Measurements from ENCODE around the gene POU2AF2.

POU2AF2 gene

GRCh38 chr11:111300569-111300968 lies 55.0 kb downstream of the POU2AF2 start:
- H3K9me3 ChIP-seq (ENCODE audit: low read length) = no peaks in the 10 kb centered on the region
- no peak overlapping the region for H2AFZ ChIP-seq (ENCODE audit: low read depth, low read length)
- peaks cover 5% of the 10 kb centered on the region for H3K4me1 ChIP-seq (ENCODE audit: insufficient read depth, low read length)
- H3K27me3 ChIP-seq (ENCODE audit: insufficient read depth, low read length) = peaks cover 51% of the 10 kb centered on the region
- no peaks in the 10 kb centered on the region for H3K36me3 ChIP-seq (ENCODE audit: insufficient read depth, low read length)
- no peak overlapping the region for H3K4me3 ChIP-seq (ENCODE audit: low read length)

DNA sequence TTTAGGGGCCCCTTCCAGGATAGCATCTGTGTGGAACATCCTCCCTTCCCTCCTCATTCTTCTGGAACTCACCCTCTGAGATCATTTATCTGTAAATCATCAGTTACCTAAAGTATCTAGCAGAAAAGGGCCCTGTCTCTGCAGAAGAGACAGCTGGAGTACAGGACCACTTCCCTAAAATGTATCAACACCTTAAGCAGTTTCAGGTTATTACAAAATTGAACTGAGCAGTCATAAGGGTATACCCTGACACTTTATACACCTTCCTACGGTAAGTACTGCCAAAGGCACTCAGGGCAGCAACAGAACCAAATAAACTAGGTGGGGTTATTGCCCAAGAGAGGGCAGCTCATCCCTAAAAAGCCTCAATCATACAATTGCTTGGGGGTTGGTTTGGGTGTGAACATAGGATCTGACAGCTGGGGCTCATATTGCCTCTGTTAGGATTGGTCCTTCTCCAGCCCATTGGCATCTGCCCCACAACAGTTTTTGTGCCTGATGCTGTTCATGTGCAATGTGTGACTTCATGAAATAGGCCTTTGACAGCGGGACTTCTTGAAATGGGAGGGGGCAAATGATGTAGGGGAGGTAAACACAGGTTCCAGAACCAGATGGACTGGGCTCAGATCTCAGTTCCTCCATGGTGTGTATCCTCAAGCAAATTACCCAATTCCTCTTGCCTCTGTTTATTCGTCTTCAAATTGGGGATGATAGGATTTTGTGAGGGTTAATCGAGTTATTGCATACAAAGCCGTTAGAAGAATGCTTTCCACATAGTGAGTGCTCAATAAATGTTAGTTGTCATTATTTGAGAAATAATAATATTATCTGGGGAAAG lies 55.7 kb downstream of the POU2AF2 start:
- H3K9me3 ChIP-seq (ENCODE audit: low read length) = no peaks in the 10 kb centered on the region
- peaks cover 5% of the 10 kb centered on the region for H3K4me1 ChIP-seq (ENCODE audit: insufficient read depth, low read length)
- no peak overlapping the region for H2AFZ ChIP-seq (ENCODE audit: low read depth, low read length)
- H3K4me3 ChIP-seq (ENCODE audit: low read length) = no peak overlapping the region
- peaks cover 51% of the 10 kb centered on the region for H3K27me3 ChIP-seq (ENCODE audit: insufficient read depth, low read length)
- no peaks in the 10 kb centered on the region for H3K36me3 ChIP-seq (ENCODE audit: insufficient read depth, low read length)

GRCh38 chr11:111301842-111302118 lies 56.3 kb downstream of the POU2AF2 start:
- no peaks in the 10 kb centered on the region for H3K9me3 ChIP-seq (ENCODE audit: low read length)

DNA sequence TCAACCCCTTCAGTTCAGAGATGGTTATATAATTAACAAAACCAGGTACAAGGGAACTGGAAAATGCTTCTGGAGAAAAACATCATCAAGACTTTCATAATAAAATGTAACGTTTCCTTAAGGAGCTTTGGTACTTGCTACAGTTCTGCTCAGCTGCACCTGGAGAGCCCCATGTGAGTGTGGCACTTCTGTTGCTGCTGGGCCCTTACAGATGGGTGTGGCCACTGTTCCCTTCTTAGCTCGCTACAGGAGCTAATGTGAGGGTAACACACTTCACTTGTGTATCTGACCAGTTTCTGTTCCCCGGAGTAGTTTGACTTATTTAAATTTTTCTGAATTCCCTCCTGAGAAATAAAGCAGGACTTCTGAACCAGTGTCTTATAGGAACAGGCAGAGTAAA lies 56.8 kb downstream of the POU2AF2 start:
- peaks cover 48% of the 10 kb centered on the region for H3K27me3 ChIP-seq (ENCODE audit: insufficient read depth, low read length)
- no peak overlapping the region for H2AFZ ChIP-seq (ENCODE audit: low read depth, low read length)

More at GRCh38 chr11:111301842-111302118, 56.3 kb downstream of the POU2AF2 start:
- H3K4me1 ChIP-seq (ENCODE audit: insufficient read depth, low read length) = peaks cover 5% of the 10 kb centered on the region
- H3K4me3 ChIP-seq (ENCODE audit: low read length) = no peak overlapping the region
- H3K36me3 ChIP-seq (ENCODE audit: insufficient read depth, low read length) = no peaks in the 10 kb centered on the region
- H2AFZ ChIP-seq (ENCODE audit: low read depth, low read length) = no peak overlapping the region
- H3K27me3 ChIP-seq (ENCODE audit: insufficient read depth, low read length) = peaks cover 52% of the 10 kb centered on the region

GRCh38 chr11:111303461-111303860 lies 57.9 kb downstream of the POU2AF2 start:
- peaks cover 5% of the 10 kb centered on the region for H3K4me1 ChIP-seq (ENCODE audit: insufficient read depth, low read length)
- H3K9me3 ChIP-seq (ENCODE audit: low read length) = no peaks in the 10 kb centered on the region
- no peaks in the 10 kb centered on the region for H3K36me3 ChIP-seq (ENCODE audit: insufficient read depth, low read length)
- peaks cover 36% of the 10 kb centered on the region for H3K27me3 ChIP-seq (ENCODE audit: insufficient read depth, low read length)
- no peak overlapping the region for H3K4me3 ChIP-seq (ENCODE audit: low read length)
- H2AFZ ChIP-seq (ENCODE audit: low read depth, low read length) = no peak overlapping the region

More for the DNA sequence above, 56.8 kb downstream of the POU2AF2 start:
- H3K9me3 ChIP-seq (ENCODE audit: low read length) = no peaks in the 10 kb centered on the region
- H3K4me1 ChIP-seq (ENCODE audit: insufficient read depth, low read length) = peaks cover 5% of the 10 kb centered on the region
- H3K36me3 ChIP-seq (ENCODE audit: insufficient read depth, low read length) = no peaks in the 10 kb centered on the region
- no peak overlapping the region for H3K4me3 ChIP-seq (ENCODE audit: low read length)

DNA sequence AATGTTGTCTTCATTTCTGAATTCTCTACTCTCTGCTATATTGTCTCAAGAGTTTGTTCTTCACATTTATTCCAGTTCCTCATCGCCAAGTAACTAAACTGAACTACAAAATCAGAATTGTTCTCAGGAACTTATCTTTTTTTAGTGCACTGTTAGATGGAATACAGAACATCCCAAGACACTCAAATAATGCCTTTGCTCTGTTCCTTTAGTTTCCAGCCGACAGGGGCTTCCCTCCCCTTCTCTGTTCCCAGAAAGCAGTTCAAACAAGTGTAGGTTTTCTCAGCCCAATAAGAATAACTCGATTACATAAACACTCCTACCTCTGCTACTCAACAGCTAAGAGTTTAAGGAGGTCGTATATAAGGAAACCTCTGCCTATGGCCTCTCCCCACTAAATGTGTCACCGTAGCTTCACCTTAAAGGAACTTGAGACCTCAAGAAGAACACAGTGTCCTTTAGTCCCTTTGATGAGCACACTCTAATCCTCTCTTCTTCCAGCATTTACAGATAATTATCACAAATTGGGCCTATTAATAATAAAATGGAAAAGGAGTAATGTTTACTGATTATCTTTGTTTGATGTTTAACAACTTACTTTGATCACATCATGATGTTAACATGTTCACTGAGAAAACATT lies 59.8 kb downstream of the POU2AF2 start:
- H3K4me3 ChIP-seq (ENCODE audit: low read length) = no peak overlapping the region
- peaks cover 21% of the 10 kb centered on the region for H3K27me3 ChIP-seq (ENCODE audit: insufficient read depth, low read length)
- H3K36me3 ChIP-seq (ENCODE audit: insufficient read depth, low read length) = no peaks in the 10 kb centered on the region
- H2AFZ ChIP-seq (ENCODE audit: low read depth, low read length) = no peak overlapping the region
- no peaks in the 10 kb centered on the region for H3K4me1 ChIP-seq (ENCODE audit: insufficient read depth, low read length)
- H3K9me3 ChIP-seq (ENCODE audit: low read length) = no peaks in the 10 kb centered on the region

DNA sequence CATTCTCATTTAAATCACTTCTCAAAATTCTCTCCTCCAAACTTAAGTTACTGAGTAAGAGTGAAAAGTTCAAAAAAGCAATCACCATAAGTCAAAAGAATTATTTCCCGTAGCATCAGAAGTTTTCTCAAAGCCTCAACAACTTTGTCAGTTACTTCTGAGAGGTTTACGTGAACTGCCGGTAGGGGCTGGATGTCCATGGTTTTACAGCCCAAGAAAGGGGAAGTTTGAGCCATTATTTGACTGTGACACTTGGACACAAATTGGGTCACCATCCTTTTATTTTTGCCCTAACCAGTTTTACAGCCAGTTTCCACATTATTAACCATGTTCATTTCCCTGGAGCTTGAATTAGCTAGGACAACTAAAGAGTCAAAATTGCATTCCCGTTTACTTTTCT lies 60.4 kb downstream of the POU2AF2 start:
- Histone ChIP-seq H3K36me3 (ENCODE audit: insufficient read depth, low read length) (no peaks in the 10 kb centered on the region), H3K9me3 (ENCODE audit: low read length) (no peaks in the 10 kb centered on the region), H2AFZ (ENCODE audit: low read depth, low read length) (no peak overlapping the region), H3K4me1 (ENCODE audit: insufficient read depth, low read length) (no peaks in the 10 kb centered on the region), H3K27me3 (ENCODE audit: insufficient read depth, low read length) (peaks cover 15% of the 10 kb centered on the region), H3K4me3 (ENCODE audit: low read length) (no peak overlapping the region)

DNA sequence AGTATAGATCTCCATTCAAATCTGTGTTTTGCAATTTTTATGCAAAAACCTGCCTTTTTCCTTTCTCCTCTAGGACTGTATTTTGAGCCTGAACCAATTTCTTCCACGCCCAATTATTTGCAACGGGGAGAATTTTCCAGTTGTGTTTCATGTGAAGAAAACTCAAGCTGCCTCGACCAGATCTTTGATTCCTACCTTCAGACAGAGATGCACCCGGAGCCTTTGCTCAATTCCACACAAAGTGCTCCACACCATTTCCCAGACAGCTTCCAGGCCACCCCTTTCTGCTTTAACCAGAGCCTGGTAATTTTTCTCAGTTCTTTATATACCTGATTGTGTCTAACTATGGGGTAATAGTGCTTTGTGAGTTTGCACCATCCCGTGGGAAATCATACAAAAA lies 60.8 kb downstream of the POU2AF2 start:
- H3K4me1 ChIP-seq (ENCODE audit: insufficient read depth, low read length) = no peaks in the 10 kb centered on the region
- H3K9me3 ChIP-seq (ENCODE audit: low read length) = no peaks in the 10 kb centered on the region
- H3K36me3 ChIP-seq (ENCODE audit: insufficient read depth, low read length) = no peaks in the 10 kb centered on the region
- H3K4me3 ChIP-seq (ENCODE audit: low read length) = no peak overlapping the region
- H3K27me3 ChIP-seq (ENCODE audit: insufficient read depth, low read length) = peaks cover 10% of the 10 kb centered on the region
- H2AFZ ChIP-seq (ENCODE audit: low read depth, low read length) = no peak overlapping the region

- H3K4me1 ChIP-seq (ENCODE audit: insufficient read depth, low read length) = no peaks in the 10 kb centered on the region
- peaks cover 8% of the 10 kb centered on the region for H3K27me3 ChIP-seq (ENCODE audit: insufficient read depth, low read length)
- no peak overlapping the region for H2AFZ ChIP-seq (ENCODE audit: low read depth, low read length)
- H3K36me3 ChIP-seq (ENCODE audit: insufficient read depth, low read length) = no peaks in the 10 kb centered on the region
- no peak overlapping the region for H3K4me3 ChIP-seq (ENCODE audit: low read length)
- H3K9me3 ChIP-seq (ENCODE audit: low read length) = no peaks in the 10 kb centered on the region
These were observed 62.1 kb downstream of the POU2AF2 start for GRCh38 chr11:111307472-111308108.

- Histone ChIP-seq H3K4me3 (ENCODE audit: low read length) (no peak overlapping the region), H2AFZ (ENCODE audit: low read depth, low read length) (no peak overlapping the region), H3K27me3 (ENCODE audit: insufficient read depth, low read length) (peaks cover 8% of the 10 kb centered on the region), H3K36me3 (ENCODE audit: insufficient read depth, low read length) (no peaks in the 10 kb centered on the region), H3K9me3 (ENCODE audit: low read length) (no peaks in the 10 kb centered on the region), H3K4me1 (ENCODE audit: insufficient read depth, low read length) (no peaks in the 10 kb centered on the region)
These were observed 62.6 kb downstream of the POU2AF2 start for GRCh38 chr11:111308140-111308539.

- Histone ChIP-seq H3K4me3 (ENCODE audit: low read length) (no peak overlapping the region), H3K4me1 (ENCODE audit: insufficient read depth, low read length) (no peaks in the 10 kb centered on the region), H3K27me3 (ENCODE audit: insufficient read depth, low read length) (peaks cover 8% of the 10 kb centered on the region), H3K9me3 (ENCODE audit: low read length) (no peaks in the 10 kb centered on the region), H2AFZ (ENCODE audit: low read depth, low read length) (no peak overlapping the region), H3K36me3 (ENCODE audit: insufficient read depth, low read length) (no peaks in the 10 kb centered on the region)
These were observed 63.8 kb downstream of the POU2AF2 start for GRCh38 chr11:111309215-111309915.

- Histone ChIP-seq H2AFZ (ENCODE audit: low read depth, low read length) (no peak overlapping the region), H3K36me3 (ENCODE audit: insufficient read depth, low read length) (no peaks in the 10 kb centered on the region), H3K9me3 (ENCODE audit: low read length) (no peaks in the 10 kb centered on the region), H3K4me1 (ENCODE audit: insufficient read depth, low read length) (no peaks in the 10 kb centered on the region), H3K27me3 (ENCODE audit: insufficient read depth, low read length) (peaks cover 8% of the 10 kb centered on the region), H3K4me3 (ENCODE audit: low read length) (no peak overlapping the region)
These were observed 64.6 kb downstream of the POU2AF2 start for GRCh38 chr11:111310088-111310487.

- no peak overlapping the region for H2AFZ ChIP-seq (ENCODE audit: low read depth, low read length)
- H3K27me3 ChIP-seq (ENCODE audit: insufficient read depth, low read length) = peaks cover 3% of the 10 kb centered on the region
- no peaks in the 10 kb centered on the region for H3K9me3 ChIP-seq (ENCODE audit: low read length)
- no peaks in the 10 kb centered on the region for H3K4me1 ChIP-seq (ENCODE audit: insufficient read depth, low read length)
- no peak overlapping the region for H3K4me3 ChIP-seq (ENCODE audit: low read length)
- no peaks in the 10 kb centered on the region for H3K36me3 ChIP-seq (ENCODE audit: insufficient read depth, low read length)
These were observed 65.2 kb downstream of the POU2AF2 start for GRCh38 chr11:111310723-111311122.
